Skin epidermis (tissue), 12 donors: ENCODE data around the gene SNX17.
"Not testable (repeated sequence)": the region's sequence is repeated elsewhere in the genome, so short reads cannot be mapped to it uniquely, and the experiment has no call there.

Source experiments
- H3K27ac ChIP-seq, 21 experiments: fragments of 200-600 bp; sonication (generic) in 11 of 21; one replicate each; pipeline ENCODE4 v1.5.0; 2020; ENCODE audit warnings: mild to moderate bottlenecking in 3 of 21, inconsistent platforms in 2 of 21, moderate library complexity in 2 of 21
- H3K4me3 ChIP-seq, 7 experiments: fragments of 200-600 bp; sonication (generic) in 2 of 7; one replicate each; pipeline ENCODE4 v1.5.0; 2020; ENCODE audit warnings: inconsistent platforms in 2 of 7, mild to moderate bottlenecking in 2 of 7, moderate library complexity in 1 of 7

Gene SNX17, protein sequence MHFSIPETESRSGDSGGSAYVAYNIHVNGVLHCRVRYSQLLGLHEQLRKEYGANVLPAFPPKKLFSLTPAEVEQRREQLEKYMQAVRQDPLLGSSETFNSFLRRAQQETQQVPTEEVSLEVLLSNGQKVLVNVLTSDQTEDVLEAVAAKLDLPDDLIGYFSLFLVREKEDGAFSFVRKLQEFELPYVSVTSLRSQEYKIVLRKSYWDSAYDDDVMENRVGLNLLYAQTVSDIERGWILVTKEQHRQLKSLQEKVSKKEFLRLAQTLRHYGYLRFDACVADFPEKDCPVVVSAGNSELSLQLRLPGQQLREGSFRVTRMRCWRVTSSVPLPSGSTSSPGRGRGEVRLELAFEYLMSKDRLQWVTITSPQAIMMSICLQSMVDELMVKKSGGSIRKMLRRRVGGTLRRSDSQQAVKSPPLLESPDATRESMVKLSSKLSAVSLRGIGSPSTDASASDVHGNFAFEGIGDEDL

DNA sequence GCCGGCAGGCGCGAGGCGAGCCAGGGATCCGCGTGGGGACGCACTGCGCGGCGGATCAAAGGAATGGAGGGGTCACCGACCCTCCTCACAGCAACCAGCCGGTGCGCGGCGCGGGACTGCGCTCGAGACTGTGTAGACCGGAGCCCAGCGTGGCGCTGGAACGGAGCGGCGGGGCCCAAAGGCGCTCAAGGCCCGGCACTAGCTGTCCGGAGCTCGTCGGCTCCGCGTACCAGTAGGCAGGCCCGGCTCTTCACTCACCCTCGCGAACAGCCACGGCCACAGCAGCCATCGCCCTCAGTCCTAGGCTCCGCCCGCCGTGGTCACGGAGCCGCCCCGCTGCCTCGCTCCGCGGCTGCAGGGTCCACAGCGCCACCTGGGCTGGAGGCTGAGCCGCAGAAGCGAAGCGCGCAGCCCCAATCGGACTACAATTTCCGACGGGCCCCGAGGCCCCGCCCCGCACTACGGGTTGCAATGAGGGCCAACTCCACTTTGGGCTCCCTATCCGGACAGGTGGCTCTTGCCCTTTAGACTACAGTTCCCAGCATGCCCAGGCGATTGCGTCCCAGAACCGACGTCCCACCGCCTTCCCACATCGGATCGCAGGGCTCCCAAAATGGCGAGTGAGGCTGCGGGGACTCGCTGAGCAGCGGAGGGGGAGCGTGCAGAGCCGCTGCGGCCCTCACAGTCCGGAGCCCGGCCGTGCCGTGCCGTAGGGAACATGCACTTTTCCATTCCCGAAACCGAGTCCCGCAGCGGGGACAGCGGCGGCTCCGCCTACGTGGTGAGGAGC lies at the start of gene SNX17, which contains the start of gene EIF2B4:
SNX17 (plus strand) TSS at position 591 of the 790 bp plus-strand sequence; CDS start at position 719, 128 bp downstream.
EIF2B4 (minus strand) TSS at position 313 of the 790 bp plus-strand sequence; CDS start at position 289, 24 bp downstream.
- H3K4me3 ChIP-seq, result peak within 1 kb of the TSS; percentile 77 to 100 (median 96)

GRCh38 chr2:27320958-27321543 lies 49.4 kb upstream of the SNX17 start:
- H3K27ac ChIP-seq, result peak overlapping the region in 2 of 21 experiments; percentile 21 to 60
- no peak overlapping the region for H3K4me3 ChIP-seq

More for the DNA sequence above, at the start of gene SNX17, which contains the start of gene EIF2B4:
- peak within 1 kb of the TSS; percentile 82 to 98 (median 95) for H3K27ac ChIP-seq

GRCh38 chr2:27322301-27322765 lies 48.1 kb upstream of the SNX17 start:
- Histone ChIP-seq H3K4me3 (peak overlapping the region; percentile 56 to 85 (median 69)), H3K27ac (peak overlapping the region; percentile 59 to 98 (median 94))

GRCh38 chr2:27322766-27323595 lies 47.4 kb upstream of the SNX17 start, which contains the start of gene MPV17:
MPV17 (minus strand) TSS chr2:27323097; CDS start chr2:27322517, 580 bp downstream.
- Histone ChIP-seq H3K4me3 (peak within 1 kb of the TSS; percentile 56 to 85 (median 69)), H3K27ac (peak within 1 kb of the TSS; percentile 71 to 98 (median 94))

DNA sequence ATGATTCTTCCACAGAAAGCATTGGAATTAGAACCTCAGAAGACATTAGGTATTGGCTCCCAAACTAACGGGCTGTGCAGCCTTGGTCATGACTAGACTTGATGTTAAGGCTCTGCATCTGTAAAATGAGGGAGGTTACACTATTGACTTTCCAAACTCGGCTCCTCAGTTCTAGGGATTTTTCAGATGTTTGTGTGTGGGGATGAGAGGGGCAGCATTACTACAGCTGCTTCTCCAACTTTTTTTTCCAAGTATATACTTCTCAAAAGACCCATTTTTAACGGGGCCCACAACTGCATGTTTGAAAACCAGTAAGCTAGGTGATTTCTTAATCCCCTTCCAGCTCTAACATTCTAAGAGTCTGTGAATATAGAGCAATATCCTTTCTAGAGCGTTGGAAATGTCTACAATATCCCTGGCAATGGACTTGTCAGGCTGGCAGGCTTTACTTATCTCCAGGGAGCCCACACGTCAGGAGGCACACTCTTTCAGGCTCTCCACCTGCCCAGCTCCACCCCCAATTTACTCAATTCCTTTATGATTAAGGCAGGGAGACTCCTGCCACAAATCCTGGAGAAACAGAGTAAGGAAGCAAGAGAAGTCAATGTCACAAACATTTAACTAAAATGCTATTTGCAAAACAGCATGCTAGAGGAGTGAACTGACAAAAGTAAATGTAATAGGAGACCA lies 46.7 kb upstream of the SNX17 start:
- Histone ChIP-seq H3K27ac (peak overlapping the region in 20 of 21 experiments; percentile 71 to 98 (median 94)), H3K4me3 (peak overlapping the region; percentile 56 to 85 (median 69))

- no peak overlapping the region for H3K4me3 ChIP-seq
- no peak overlapping the region for H3K27ac ChIP-seq
These were observed 45.7 kb upstream of the SNX17 start for GRCh38 chr2:27324720-27325119.

DNA sequence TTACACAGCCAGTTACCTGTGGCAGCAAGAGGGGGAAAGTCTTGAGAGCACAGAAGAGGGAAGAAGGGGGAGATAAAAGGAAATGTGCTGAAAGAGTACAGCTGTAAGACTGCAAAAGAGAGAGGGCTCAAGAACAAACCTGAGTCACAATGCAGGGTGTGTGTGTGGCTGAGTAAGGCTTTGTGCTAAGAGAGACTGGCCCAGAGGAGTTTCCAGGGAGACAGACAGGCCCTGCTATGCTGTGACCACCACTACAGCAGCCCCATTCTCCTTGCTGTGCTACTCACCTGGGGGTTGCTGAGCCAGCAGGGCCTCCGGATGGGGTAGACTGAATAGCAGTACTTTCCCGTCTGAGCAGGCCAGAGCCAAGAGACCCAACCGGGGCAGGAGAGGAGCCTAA lies 35.1 kb upstream of the SNX17 start:
- Histone ChIP-seq H3K27ac (no peak overlapping the region), H3K4me3 (no peak overlapping the region)

DNA sequence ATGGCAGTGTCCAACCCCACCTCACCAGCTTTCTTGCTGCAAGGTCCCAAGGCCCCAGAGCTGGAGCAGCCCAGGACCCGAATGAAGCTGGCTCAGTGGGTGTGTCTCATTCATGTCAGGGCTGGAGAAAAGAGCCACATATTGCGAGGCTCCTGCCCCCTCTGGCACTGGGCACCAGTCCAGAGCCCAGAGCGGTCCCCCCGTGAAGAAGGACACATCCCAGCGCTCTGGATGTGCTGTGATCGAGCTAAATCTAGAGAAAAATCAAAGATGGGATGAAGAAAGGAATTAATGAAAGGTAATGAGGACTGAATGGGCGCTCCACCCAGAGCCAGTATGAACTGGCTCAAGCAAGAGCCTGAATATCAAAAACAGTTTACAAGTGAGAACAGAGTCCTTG lies 34.2 kb upstream of the SNX17 start:
- H3K27ac ChIP-seq, result no peak overlapping the region
- no peak overlapping the region for H3K4me3 ChIP-seq

- H3K27ac ChIP-seq, result no peak overlapping the region
- no peak overlapping the region for H3K4me3 ChIP-seq
These were observed 22.8 kb upstream of the SNX17 start for GRCh38 chr2:27347641-27348040.

- no peak overlapping the region for H3K4me3 ChIP-seq
- no peak overlapping the region for H3K27ac ChIP-seq
These were observed 20.2 kb upstream of the SNX17 start for GRCh38 chr2:27350106-27350693.

GRCh38 chr2:27351802-27352598 lies 18.4 kb upstream of the SNX17 start:
- Histone ChIP-seq H3K4me3 (no peak overlapping the region), H3K27ac (no peak overlapping the region)

DNA sequence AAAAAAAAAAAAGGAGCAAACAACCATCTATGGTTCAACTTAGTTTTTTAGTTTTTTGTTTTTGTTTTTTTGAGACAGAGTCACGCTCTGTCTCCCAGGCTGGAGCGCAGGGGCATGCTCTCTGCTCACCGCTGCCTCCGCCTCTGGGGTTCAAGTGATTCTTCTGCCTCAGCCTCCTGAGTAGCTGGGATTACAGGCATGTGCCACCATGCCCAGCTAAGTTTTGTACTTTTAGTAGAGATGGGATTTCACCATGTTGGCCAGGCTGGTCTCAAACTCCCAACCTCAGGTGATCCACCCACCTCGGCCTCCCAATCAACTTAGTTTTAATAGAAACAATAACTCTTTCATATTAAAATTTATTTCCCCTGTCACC lies 17.0 kb upstream of the SNX17 start:
- H3K27ac ChIP-seq, H3K4me3 ChIP-seq: not testable (repeated sequence)

DNA sequence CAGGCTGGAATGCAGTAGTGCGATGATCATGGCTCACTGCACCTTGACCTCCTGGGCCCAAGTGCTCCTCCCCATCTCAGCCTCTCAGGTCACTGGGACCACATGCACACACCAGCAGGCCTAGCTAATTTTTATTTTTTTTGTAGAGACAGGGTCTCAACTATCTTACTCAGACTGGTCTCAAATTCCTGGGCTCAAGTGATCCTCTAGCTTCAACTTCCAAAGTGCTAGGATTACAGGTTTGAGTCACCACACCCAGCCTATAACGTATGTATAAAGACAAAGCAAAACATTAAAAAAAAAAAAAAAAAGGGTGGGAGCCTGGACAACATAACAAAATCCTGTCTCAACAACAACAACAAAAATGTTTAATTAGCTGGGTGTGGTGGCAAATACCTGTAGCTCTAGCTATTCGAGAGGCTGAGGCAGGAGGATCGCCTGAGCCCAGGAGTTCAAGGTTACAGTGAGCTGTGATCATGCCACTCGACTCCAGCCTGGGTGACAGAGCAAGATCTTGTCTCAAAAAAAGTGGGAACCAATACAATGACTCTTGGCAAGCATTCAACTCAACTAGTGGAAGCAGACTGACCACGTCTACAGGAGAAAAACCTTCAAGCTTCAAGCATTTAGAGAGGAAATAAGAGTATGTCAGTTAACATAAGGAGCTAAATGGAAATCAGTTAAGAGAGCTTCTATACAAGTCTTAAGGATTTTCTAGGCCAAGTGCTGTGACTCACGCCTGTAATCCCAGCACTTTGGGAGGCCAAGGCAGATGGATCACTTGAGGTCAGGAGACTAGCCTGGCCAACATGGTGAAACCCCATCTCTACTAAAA lies 16.4 kb upstream of the SNX17 start:
- Histone ChIP-seq H3K27ac (peak overlapping the region in 2 of 21 experiments; percentile 6 to 38), H3K4me3 (no peak overlapping the region)

DNA sequence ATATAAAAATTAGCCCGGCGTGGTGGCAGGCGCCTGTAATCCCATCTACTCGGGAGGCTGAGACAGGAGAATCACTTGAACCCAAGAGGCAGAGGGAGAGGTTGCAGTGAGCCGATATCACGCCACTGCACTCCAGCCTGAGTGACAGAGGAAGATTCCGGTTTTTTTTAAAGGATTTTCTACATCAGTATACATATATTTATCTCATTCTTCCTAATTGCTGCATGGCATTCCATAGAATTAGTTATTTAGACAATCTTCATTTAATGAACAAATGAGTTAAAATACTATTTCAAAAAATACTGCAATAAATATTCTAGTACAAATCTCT lies 15.9 kb upstream of the SNX17 start:
- Histone ChIP-seq H3K27ac (peak overlapping the region in 1 of 21 experiments; percentile 38), H3K4me3 (no peak overlapping the region)

GRCh38 chr2:27356056-27356381 lies 14.4 kb upstream of the SNX17 start:
- H3K4me3 ChIP-seq, result peak overlapping the region; percentile 66 to 98 (median 84)
- peak overlapping the region; percentile 39 to 96 (median 90) for H3K27ac ChIP-seq

DNA sequence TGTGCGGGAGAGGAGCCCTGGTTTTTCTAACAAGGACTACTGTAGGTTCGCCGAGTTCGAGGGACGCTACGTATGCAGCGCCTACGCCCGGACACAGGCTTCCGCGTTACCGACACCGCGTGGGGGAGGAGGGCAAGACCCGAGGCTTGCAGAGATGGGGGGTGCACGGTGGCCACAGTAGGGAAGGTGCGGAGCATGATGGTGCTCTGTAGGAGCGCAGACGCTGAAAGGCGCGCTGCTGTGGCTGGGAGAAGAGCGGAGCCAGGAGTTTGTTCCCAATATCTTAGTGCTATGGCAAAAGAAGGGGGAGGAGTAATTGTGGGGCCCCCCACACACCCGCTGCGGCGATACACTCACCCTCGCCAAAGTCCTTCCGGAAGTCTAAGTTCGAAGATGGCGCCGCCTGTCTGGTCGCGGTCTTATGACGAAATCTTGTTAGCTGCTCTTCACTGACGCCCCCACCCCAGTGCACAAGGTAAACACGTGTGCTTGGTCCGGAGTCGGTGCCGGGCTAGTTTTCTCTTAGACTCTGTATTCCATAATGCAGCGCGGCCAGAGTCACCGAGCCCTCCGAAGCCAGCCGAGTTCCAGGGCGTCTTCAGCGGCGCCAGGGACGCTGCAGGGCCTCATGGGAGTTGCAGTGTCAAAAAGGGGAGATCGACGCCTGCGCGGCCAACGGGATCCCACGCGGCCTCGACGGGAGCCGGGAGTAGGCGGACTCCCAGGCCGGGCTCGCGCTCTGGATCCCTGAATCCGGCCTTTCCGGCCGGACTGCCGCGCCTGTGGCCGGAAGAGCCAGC lies 13.8 kb upstream of the SNX17 start, which contains the start of gene GTF3C2:
GTF3C2 (minus strand) TSS at position 383 of the 800 bp plus-strand sequence. CDS start 13,210 bp downstream, outside the sequence.
- peak within 1 kb of the TSS; percentile 66 to 98 (median 84) for H3K4me3 ChIP-seq

More for the DNA sequence above, 13.8 kb upstream of the SNX17 start, which contains the start of gene GTF3C2:
- peak within 1 kb of the TSS; percentile 39 to 96 (median 90) for H3K27ac ChIP-seq
